HG02571 (cell line): Measurements from ENCODE around the gene DUSP18.
A peak's percentile ranks its signal among the peaks of the same experiment; 100 is the strongest.
"Not testable (repeated sequence)": the region's sequence is repeated elsewhere in the genome, so short reads cannot be mapped to it uniquely, and the experiment has no call there.

Experiments
- ATAC-seq: cut with Tn5 transposase; IDR thresholded peaks from one replicate; pipeline ENCODE4 v1.9.1; 2021; ENCODE audit warnings: mild to moderate bottlenecking, moderate library complexity; ENCODE audit not compliant: unreplicated experiment

The DUSP18 gene

DNA sequence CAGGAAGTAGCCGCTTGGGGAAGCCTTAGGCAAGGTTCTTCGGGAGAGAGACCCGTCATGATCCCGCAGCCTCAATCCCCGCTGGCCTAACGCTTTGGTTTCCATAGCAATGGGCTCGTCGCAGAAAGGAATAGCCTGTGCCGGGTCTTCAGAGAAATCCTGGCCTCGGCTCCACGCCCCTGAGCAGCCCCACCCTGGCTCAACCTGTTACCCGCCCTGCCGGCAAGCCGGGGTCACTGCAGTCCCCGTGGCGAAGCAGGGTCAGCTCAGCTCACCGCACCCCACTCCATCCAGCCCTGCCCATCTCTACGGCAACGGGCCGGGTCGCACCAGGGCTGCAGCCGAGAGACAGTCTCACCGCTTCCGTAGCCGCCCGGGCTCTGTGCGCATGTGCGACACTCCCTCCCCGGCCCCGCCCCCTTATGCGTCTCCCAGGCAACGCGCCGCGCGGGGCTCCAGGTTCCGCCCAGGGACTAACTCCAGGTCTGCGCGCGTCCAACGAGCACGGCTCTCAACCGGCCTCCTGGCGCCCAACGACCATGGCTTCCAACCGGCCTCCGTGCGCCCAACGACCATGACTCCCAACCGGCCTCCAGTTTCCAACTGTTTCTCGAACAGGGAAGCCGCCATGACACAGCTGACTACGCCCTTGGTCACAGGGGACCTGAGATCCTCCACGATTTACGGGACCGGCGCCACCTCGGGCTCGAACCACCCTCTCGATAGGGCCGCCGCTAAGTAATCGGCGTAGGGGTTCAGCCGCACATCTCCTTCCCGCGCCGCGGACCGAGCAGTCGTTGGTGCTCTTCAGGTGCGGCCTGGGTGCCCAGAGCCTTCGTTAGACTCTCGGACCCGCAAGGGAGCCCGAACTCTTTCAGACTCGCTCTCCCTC, at the start of gene DUSP18:
Gene DUSP18, minus strand, starts transcription at position 382 of the 892 bp plus-strand sequence. CDS start 3,872 bp downstream, outside the sequence.
- peak; percentile 76 for ATAC-seq

- ATAC-seq: no peak
Measured at GRCh38 chr22:30714062-30714461, 46.4 kb upstream of the DUSP18 start.

- ATAC-seq: no peak
Measured at GRCh38 chr22:30712094-30712493, 44.4 kb upstream of the DUSP18 start.

GRCh38 chr22:30709980-30710379, 42.3 kb upstream of the DUSP18 start:
- ATAC-seq: not testable (repeated sequence)

DNA sequence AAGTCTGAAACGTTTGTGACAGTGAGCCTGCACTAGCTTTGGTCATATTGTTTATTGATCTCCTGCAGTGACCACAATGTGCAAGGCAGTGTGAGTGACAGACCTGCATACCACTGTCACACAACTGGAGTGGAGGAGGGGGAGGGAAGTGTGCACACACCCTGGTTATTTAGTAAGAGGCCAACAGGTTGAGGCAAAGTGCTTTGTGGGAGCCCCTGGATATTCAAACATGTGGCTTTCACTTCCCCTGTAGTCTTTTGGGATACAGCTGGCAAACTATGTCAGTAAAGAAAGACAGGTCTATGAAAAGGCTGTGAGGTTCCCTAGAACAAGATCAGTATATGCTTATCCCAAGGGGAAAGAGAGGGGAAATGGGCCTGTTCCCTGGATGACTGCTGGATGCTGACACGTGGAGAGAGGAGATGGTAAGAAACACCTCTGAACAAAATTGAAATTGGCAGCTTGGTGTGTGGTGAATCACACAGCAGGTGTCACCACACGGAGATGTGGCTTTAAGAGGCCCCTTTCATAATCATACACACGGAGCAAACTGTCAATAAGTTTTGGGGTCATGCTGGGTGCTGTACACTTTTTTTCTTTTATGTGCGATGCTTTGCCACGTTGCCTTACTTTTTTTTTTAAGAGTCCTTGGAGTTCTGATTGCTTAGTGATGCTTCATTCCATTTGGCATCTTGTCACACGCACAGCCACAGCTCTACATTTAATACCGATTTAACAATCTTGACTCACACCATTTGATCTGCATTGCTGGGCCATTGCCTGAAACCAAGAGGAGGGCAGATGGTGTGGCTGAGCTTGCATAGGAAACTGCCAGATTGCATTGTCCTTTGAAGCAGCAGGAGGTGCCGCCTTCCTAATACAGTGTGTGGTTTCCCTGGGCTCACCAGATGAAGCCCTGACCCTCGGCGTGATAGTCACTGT, 38.3 kb upstream of the DUSP18 start:
- peak; percentile 45 for ATAC-seq

- no peak for ATAC-seq
Measured at GRCh38 chr22:30704978-30705377, 37.3 kb upstream of the DUSP18 start.

DNA sequence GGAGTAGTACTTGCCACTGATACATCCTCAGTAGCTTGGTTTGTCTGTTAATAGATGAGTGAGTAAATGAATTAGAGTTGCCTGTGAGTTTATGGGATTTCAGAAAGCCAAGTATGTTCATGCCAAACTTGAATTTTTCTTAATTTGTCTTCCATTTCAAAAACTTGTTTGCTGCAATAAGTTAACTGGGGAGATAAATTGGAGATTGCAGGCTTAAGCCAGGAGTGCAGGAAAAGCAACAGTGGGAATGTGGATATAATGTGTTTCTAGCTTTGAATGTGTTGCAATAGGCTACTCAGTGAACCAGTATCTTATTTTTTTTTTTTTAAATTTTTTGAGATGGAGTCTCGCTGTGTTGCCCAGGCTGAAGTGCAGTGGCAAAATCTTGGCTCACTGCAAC, 35.2 kb upstream of the DUSP18 start:
- ATAC-seq: no peak

GRCh38 chr22:30701872-30702271, 34.2 kb upstream of the DUSP18 start:
- ATAC-seq: no peak

GRCh38 chr22:30697975-30698374, 30.3 kb upstream of the DUSP18 start:
- ATAC-seq: no peak

DNA sequence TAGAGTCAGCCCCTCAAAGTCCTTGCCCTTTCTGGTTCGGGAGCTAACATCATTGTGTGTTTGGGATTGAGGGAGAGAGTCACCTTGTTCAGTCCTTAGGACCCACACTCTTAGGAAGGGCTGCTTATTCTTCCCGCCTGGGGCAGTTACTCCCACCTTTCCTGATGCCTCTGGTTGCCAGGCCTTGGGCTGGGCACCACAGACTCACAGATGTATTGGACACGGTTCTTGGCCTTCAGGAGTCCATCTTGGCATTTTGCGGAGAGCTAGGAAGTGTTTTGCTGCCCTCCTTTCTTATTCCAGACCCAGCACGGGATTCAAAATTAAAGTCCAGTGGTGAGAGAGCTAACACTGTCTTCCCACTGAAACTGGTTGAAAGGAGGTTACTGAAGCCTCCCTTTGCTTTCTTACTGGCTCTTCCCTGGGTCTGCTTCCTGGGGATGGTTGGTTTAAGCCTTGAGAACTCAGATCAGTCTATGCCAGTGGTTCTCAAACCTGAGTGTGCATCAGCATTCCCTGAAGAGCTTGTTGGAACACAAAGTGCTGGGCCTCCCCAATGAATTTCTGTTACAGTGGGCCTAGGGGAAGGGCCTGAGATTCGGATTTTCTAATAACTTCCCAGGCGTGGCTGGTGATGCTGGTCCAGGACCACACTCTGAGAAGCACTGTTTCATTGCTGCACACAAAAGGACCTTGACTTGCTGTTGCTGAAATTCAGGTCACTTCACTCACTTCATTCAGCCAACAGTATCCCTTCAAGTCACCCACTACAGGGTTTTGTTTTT, 28.4 kb upstream of the DUSP18 start:
- ATAC-seq: no peak

- ATAC-seq: no peak
Measured at GRCh38 chr22:30695351-30695851, 27.7 kb upstream of the DUSP18 start.

GRCh38 chr22:30694640-30695350, 27.1 kb upstream of the DUSP18 start, which contains the start of gene OSBP2:
OSBP2 (plus strand) TSS chr22:30694874; CDS start chr22:30694910, 36 bp downstream.
- ATAC-seq: no peak

- no peak for ATAC-seq
Measured at GRCh38 chr22:30694171-30694639, 26.5 kb upstream of the DUSP18 start.

GRCh38 chr22:30691204-30691603, 23.5 kb upstream of the DUSP18 start:
- no peak for ATAC-seq

DNA sequence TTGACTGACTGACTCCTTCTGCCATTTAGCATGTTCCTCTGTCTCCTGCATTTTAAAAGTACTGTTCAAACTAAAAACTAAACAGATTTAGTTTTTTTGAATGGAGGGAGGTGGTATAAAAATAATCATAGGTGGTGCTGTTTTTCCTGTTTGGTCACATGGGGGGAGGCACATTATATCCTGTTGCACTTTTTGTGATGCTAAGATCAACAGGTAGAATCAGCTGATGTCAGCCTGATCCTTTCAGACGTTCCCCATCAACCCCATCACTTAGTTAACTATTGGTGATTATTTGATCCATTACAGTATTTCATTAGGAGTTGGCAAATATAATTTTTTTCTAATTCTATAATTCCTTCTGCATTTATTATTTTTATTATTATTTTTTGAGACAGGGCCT, 21.9 kb upstream of the DUSP18 start:
- ATAC-seq: no peak

DNA sequence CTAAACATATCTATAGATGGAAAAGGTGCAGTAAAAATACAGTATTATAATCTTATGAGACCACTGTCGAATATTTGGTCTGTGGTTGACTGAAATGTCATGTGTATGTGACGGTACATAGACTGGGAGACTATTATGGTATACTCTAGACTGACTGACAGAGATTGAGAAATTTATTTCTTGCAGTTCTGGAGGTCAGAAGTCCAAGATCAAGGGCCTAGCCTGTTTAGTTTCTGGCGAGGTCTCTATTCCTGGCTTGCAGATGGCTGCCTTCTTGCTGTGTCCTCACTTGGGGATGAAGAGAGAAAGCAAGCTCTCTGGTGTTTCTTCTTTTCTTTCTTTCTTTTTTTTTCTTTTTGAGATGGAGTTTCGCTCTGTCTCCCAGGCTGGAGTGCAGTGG, 19.7 kb upstream of the DUSP18 start:
- no peak for ATAC-seq

DNA sequence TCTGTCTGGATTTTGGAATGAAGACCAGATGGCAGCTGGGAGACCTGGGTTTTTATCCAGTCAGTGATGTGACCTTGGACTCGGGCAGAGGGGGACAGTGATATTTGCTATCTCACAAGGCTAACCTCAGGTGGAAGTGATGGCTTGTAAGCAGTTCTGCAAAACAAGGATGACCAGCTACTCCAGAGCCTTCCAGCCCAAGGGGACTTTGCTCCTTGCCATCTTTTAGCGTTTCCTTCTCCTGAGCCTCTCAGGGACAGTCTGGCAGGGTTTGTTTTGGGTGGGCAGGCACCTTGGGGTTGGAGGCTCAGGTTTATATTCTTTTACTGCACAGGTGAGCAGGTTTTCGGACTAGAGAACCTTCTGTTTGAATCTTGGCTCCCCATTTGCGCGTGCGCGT, 17.5 kb upstream of the DUSP18 start:
- ATAC-seq: no peak

- no peak for ATAC-seq
Measured at GRCh38 chr22:30681831-30682230, 14.2 kb upstream of the DUSP18 start.

DNA sequence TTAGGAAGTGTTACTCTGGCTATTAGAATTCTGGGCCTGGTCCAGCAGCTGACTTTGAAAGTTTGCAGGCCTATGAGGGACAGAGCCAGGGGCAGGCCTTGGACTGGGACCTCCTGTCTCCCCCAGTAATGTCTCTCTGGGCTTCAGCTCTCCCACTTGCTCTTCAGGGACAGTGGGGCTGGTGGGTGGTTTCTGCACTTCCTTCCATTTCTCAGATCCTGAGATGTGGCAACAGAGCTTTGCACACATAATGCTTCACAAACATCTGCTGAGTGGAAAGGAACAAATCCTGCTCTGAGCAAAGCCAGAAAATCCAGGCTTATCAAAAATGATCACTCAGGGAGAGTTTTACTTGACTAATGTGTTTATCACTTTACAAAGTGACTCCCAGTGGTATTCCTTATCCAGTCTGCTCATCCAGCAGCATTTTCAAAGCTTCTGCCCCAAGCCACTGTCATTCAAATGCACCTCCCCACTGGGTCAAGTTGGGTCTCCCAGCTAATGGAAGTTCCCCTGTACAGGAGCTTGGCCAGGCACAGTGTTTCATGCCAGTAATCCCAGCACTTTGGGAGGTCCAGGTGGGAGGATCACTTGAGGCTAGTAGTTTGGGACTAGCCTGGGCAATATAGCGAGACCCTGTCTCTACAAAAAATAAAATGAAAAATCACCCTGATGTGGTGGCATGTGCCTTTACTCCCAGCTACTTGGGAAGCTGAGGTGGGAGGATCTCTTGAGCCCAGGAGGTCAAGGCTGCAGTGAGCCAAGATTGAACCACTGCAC, 13.5 kb upstream of the DUSP18 start:
- no peak for ATAC-seq
